ENCODE data around the gene ERAP2.

The ERAP2 gene

GRCh38 chr5:96943799-96944198, 67.5 kb downstream of the ERAP2 start:
- DNase-seq = no peak
- in situ Hi-C loops (cut with MboI; ENCODE audit: low pct_unique_long_range_greater_than_20kb, low sequenced_read_pairs) = no loop called here

- in situ Hi-C loops (cut with MboI; ENCODE audit: low pct_unique_long_range_greater_than_20kb, low sequenced_read_pairs) = no loop called here
These were observed 69.0 kb downstream of the ERAP2 start for GRCh38 chr5:96945144-96945897.

GRCh38 chr5:96946381-96946780, 70.1 kb downstream of the ERAP2 start:
- no peak for DNase-seq
- in situ Hi-C loops (cut with MboI; ENCODE audit: low pct_unique_long_range_greater_than_20kb, low sequenced_read_pairs) = no loop called here

More at GRCh38 chr5:96945144-96945897, 69.0 kb downstream of the ERAP2 start:
- DNase-seq = no peak

DNA sequence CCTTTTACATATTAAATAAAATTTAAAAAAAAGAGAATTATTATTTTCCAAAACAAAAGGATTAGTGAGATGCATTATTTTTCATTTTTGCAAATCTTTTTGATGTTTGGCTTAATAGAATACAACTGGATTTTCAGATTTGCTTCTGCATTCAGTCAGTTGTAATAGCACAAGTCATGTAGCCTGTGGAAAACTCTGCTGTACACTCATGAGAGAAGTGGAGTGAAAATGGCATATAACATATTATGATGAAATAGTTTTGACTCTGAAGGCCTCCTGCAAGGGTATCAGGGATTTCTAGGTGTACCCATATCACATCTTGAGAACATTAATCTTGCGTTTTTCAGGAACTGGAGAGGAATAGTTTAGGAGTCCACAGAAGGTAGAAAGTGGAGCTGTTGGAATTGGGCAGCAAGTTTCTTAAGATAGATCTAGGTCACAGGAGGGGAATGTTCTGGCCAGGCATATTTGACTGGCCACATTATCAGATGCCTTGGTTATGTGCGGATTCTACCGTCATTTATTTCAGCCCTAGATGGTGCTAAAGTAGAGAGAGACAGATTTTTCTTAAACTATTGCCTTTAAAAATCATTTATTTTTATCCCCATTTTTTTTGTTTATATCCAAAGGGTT, 75.9 kb downstream of the ERAP2 start:
- in situ Hi-C loops (cut with MboI; ENCODE audit: low pct_unique_long_range_greater_than_20kb, low sequenced_read_pairs) = no loop called here
- DNase-seq = no peak

- in situ Hi-C loops (cut with MboI; ENCODE audit: low pct_unique_long_range_greater_than_20kb, low sequenced_read_pairs) = no loop called here
- DNase-seq = no peak
These were observed 76.9 kb downstream of the ERAP2 start for GRCh38 chr5:96952974-96953730.

DNA sequence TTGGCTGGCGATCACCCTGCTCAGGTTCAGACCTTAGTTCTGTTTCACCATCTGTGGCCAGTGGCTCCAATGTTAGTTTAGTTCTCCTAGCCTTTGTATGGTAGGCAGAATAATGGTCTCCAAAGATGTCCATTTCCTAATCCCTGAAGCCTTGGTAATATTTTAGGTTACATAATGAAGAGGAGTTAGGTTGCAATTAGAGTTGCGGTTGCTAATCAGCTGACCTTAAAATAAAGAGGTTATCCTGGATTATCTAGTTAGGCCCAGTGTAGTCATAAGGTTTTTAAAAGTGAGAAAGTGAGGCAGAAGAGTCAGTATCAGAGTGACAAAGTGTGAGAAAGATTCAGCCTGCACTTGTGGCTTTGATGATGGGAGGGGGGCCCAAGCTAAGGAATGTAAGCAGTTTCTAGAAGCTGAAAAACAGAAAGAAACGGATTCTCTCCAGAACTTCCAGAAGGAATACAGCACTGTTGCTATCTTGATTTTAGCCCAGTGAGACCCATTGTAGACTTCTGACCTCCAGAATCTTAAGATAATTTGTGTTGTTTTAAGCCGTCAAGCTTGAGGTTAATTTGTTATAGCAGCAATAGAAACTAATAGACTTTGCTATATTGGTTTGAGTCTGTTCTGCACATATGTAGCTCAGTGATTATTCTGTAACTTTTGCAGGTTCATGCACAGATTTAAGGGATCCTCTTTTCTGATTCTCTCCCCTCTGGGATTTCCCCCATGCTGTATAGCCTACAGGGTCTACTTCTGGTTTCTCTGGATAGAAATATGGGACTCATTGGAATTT, 81.2 kb downstream of the ERAP2 start:
- in situ Hi-C loops (cut with MboI; ENCODE audit: low pct_unique_long_range_greater_than_20kb, low sequenced_read_pairs) = no loop called here
- no peak for DNase-seq

DNA sequence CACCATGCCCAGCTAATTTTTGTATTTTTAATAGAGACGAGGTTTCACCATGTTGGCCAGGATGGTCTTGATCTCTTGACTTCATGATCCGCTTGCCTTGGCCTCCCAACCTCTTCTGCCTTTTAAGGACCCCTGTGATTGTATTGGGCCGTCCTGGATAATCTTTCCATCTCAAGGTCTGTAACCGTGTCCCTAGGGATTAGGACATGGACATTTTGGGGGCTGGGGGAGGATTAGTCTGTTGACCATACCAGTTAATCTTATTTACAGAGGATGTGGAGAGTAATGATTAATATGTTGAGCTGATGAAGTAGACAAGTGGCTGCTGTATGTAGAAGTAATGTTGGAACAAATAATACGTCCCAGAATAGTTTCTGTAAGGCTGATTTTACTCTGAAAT, 82.7 kb downstream of the ERAP2 start:
- in situ Hi-C loops (cut with MboI; ENCODE audit: low pct_unique_long_range_greater_than_20kb, low sequenced_read_pairs) = no loop called here
- no peak for DNase-seq

- peak; percentile 50 for DNase-seq
These were observed 84.8 kb downstream of the ERAP2 start for GRCh38 chr5:96961053-96961452.

GRCh38 chr5:96962540-96962991, 86.3 kb downstream of the ERAP2 start:
- DNase-seq = peak; percentile 42
- in situ Hi-C loops (cut with MboI; ENCODE audit: low pct_unique_long_range_greater_than_20kb, low sequenced_read_pairs) = no loop called here

More at GRCh38 chr5:96961053-96961452, 84.8 kb downstream of the ERAP2 start:
- in situ Hi-C loops (cut with MboI; ENCODE audit: low pct_unique_long_range_greater_than_20kb, low sequenced_read_pairs) = no loop called here

GRCh38 chr5:96963267-96963666, 87.0 kb downstream of the ERAP2 start:
- DNase-seq = peak; percentile 67
- in situ Hi-C loops (cut with MboI; ENCODE audit: low pct_unique_long_range_greater_than_20kb, low sequenced_read_pairs) = no loop called here

- no peak for DNase-seq
- in situ Hi-C loops (cut with MboI; ENCODE audit: low pct_unique_long_range_greater_than_20kb, low sequenced_read_pairs) = no loop called here
These were observed 90.5 kb downstream of the ERAP2 start for GRCh38 chr5:96966801-96967200.

DNA sequence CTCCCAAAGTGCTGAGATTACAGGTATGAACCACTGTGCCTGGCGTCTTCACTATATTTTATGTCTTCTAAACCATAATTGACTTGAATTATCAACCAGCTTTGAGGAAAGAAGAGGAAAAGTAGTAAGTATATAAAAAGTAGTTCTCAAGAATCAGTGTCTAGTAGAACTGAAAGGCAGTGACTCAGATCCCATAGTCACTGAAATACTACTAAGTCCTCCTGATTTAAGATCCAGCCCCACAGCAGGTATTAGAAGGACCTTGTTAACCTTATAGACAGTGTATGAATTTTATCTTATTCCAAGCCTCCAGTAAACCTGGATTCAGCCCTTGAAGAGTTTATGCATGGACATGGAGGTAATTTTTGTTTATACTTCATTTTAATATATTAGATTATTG, 91.1 kb downstream of the ERAP2 start:
- in situ Hi-C loops (cut with MboI; ENCODE audit: low pct_unique_long_range_greater_than_20kb, low sequenced_read_pairs) = no loop called here
- DNase-seq = no peak

- in situ Hi-C loops (cut with MboI; ENCODE audit: low pct_unique_long_range_greater_than_20kb, low sequenced_read_pairs) = no loop called here
These were observed 91.8 kb downstream of the ERAP2 start for GRCh38 chr5:96968074-96968473.

DNA sequence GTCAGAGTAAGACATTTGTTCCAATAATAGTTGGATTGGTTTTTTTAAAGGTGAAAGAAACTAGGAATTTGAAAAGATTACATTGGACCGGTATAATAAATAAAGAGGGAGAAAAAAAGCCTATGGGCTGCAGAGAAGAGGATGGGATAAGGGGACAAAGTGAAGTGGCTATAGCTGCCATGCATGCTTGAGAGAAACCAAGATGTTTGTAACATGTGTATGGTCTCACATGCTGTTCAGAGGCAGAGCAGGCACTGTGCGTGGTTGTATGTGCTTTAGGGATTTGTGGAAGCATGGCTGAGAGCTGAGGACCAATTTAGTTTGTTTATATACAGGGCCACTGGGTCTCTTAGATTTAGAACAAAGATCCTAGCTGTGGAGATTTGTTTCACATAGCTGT, 92.3 kb downstream of the ERAP2 start:
- in situ Hi-C loops (cut with MboI; ENCODE audit: low pct_unique_long_range_greater_than_20kb, low sequenced_read_pairs) = no loop called here

More at GRCh38 chr5:96968074-96968473, 91.8 kb downstream of the ERAP2 start:
- DNase-seq = no peak

More for the DNA sequence above, 92.3 kb downstream of the ERAP2 start:
- no peak for DNase-seq

All from KBM-7 (cell line).